Measurements from ENCODE around the gene SULT4A1.

SULT4A1 gene

GRCh38 chr22:43844560-43845545 is 17.5 kb downstream of the SULT4A1 start:
- DNase-seq (ENCODE audit: low read depth in 2 of 2): no peak

- DNase-seq (ENCODE audit: low read depth in 2 of 2): no peak
Measured at GRCh38 chr22:43843783-43844530, 18.4 kb downstream of the SULT4A1 start.

- no peak for DNase-seq (ENCODE audit: low read depth in 2 of 2)
Measured at GRCh38 chr22:43841742-43842141, 20.6 kb downstream of the SULT4A1 start.

- no peak for DNase-seq (ENCODE audit: low read depth in 2 of 2)
Measured at GRCh38 chr22:43840851-43841250, 21.5 kb downstream of the SULT4A1 start.

GRCh38 chr22:43840431-43840830 is 21.9 kb downstream of the SULT4A1 start:
- DNase-seq (ENCODE audit: low read depth in 2 of 2): no peak

- DNase-seq (ENCODE audit: low read depth in 2 of 2): no peak
Measured at GRCh38 chr22:43839781-43840180, 22.5 kb downstream of the SULT4A1 start.

GRCh38 chr22:43838571-43839307 is 23.6 kb downstream of the SULT4A1 start:
- DNase-seq (ENCODE audit: low read depth in 2 of 2): no peak

GRCh38 chr22:43838161-43838560 is 24.2 kb downstream of the SULT4A1 start:
- no peak for DNase-seq (ENCODE audit: low read depth in 2 of 2)

- DNase-seq (ENCODE audit: low read depth in 2 of 2): no peak
Measured at GRCh38 chr22:43837666-43838065, 24.6 kb downstream of the SULT4A1 start.

- DNase-seq (ENCODE audit: low read depth in 2 of 2): no peak
Measured at GRCh38 chr22:43835736-43836135, 26.6 kb downstream of the SULT4A1 start.

GRCh38 chr22:43835166-43835565 is 27.1 kb downstream of the SULT4A1 start:
- no peak for DNase-seq (ENCODE audit: low read depth in 2 of 2)

GRCh38 chr22:43833286-43834240 is 28.8 kb downstream of the SULT4A1 start:
- no peak for DNase-seq (ENCODE audit: low read depth in 2 of 2)

GRCh38 chr22:43832393-43833265 is 29.7 kb downstream of the SULT4A1 start:
- no peak for DNase-seq (ENCODE audit: low read depth in 2 of 2)

GRCh38 chr22:43831561-43832392 is 30.5 kb downstream of the SULT4A1 start:
- DNase-seq (ENCODE audit: low read depth in 2 of 2): no peak

- DNase-seq (ENCODE audit: low read depth in 2 of 2): no peak
Measured at GRCh38 chr22:43830931-43831560, 31.3 kb downstream of the SULT4A1 start.

- DNase-seq (ENCODE audit: low read depth in 2 of 2): no peak
Measured at GRCh38 chr22:43829904-43830851, 32.1 kb downstream of the SULT4A1 start.

Measured in activated CD4-positive, alpha-beta T cell treated with anti-CD3 and anti-CD28 coated beads for 24 hours (primary cell).